ENCODE results near the gene PLCL2. TPM values are rescaled to one million over a fixed set of nuclear protein-coding genes. Genes with fewer than 3 reads are reported as not detected.
"Not testable (repeated sequence)": the region's sequence is repeated elsewhere in the genome, so short reads cannot be mapped to it uniquely, and the experiment has no call there.

Gene PLCL2
- total and polyA plus RNA-seq, 2 donors (not counting 1 experiment from before 2014, with no cell fraction given), result 21.7 to 55.2 TPM

- no peak for TF ChIP-seq CTCF (IDR thresholded peaks at IDR 0.05)
- TF ChIP-seq EZH2 (IDR thresholded peaks at IDR 0.05; ENCODE audit: borderline replicate concordance, insufficient read depth, low read depth, low read length, poor library complexity, severe bottlenecking), result no peak
Measured at GRCh38 chr3:16978921-16979271, 94.1 kb downstream of the PLCL2 start.

GRCh38 chr3:16979769-16980515 lies 95.2 kb downstream of the PLCL2 start:
- CTCF ChIA-PET; H2AFZ ChIP-seq (ENCODE audit: insufficient read depth, low read depth, low read length, poor library complexity, severe bottlenecking); ATAC-seq (ENCODE audit: low read depth); H3K27me3 ChIP-seq (replicated peaks in 1 of 4; ENCODE audit: control extremely low read depth in 1 of 4, control insufficient read depth in 3 of 4, insufficient read depth in 4 of 4, low read length in 3 of 4); H3K9me3 Mint-ChIP-seq (ENCODE audit: insufficient read depth); POLR2A ChIA-PET; DNase-seq; H3K4me3 ChIP-seq (ENCODE audit: control extremely low read depth in 1 of 5, extremely low read depth in 1 of 5, insufficient read depth in 1 of 5, low read depth in 2 of 5, low read length in 4 of 5); H3K9ac ChIP-seq (ENCODE audit: low read length); H3K9me3 ChIP-seq (ENCODE audit: control extremely low read depth in 1 of 3, control insufficient read depth in 2 of 3, insufficient read depth in 1 of 3, low read length in 2 of 3); H3K27me3 Mint-ChIP-seq; H3K4me1 ChIP-seq (ENCODE audit: control insufficient read depth in 2 of 2, insufficient read depth in 2 of 2, low read length in 2 of 2); H3K27ac ChIP-seq (ENCODE audit: low read length in 2 of 2); H3K4me2 ChIP-seq (replicated peaks; ENCODE audit: low read depth, low read length, poor library complexity, severe bottlenecking); H3K27ac Mint-ChIP-seq; H3K36me3 ChIP-seq (replicated peaks in 1 of 2; ENCODE audit: control extremely low read depth in 1 of 2, control insufficient read depth in 1 of 2, extremely low read depth in 1 of 2, insufficient read depth in 2 of 2, low read length in 1 of 2); H3K4me3 Mint-ChIP-seq; intact Hi-C loops (cut with micrococcal nuclease): not testable (repeated sequence)
- peaks cover 55% of the 10 kb centered on the region for H3K4me1 Mint-ChIP-seq
- 100% methylated on average over 18 of the region's 43 CpGs for WGBS (ENCODE audit: insufficient coverage)
- H3K79me2 ChIP-seq (ENCODE audit: control insufficient read depth, insufficient read depth, low read length), result peaks cover 84% of the 10 kb centered on the region
- H4K20me1 ChIP-seq (ENCODE audit: control insufficient read depth, insufficient read depth, low read length, poor library complexity, severe bottlenecking), result peaks cover 50% of the 10 kb centered on the region

More at GRCh38 chr3:16978921-16979271, 94.1 kb downstream of the PLCL2 start:
- Histone ChIP-seq H3K9me3 (ENCODE audit: control extremely low read depth in 1 of 3, control insufficient read depth in 2 of 3, insufficient read depth in 1 of 3, low read length in 2 of 3) (peaks cover 0 to 4% (median 3%) of the 10 kb centered on the region in 3 donors), H3K79me2 (ENCODE audit: control insufficient read depth, insufficient read depth, low read length) (peaks cover 84% of the 10 kb centered on the region), H4K20me1 (ENCODE audit: control insufficient read depth, insufficient read depth, low read length, poor library complexity, severe bottlenecking) (peaks cover 54% of the 10 kb centered on the region), H3K27ac (ENCODE audit: low read length in 2 of 2) (no peak overlapping the region), H2AFZ (ENCODE audit: insufficient read depth, low read depth, low read length, poor library complexity, severe bottlenecking) (no peak overlapping the region), H3K4me2 (replicated peaks; ENCODE audit: low read depth, low read length, poor library complexity, severe bottlenecking) (no peak overlapping the region), H3K36me3 (replicated peaks in 1 of 2; ENCODE audit: control extremely low read depth in 1 of 2, control insufficient read depth in 1 of 2, extremely low read depth in 1 of 2, insufficient read depth in 2 of 2, low read length in 1 of 2) (peaks cover 0 to 4% of the 10 kb centered on the region in 2 experiments), H3K27me3 (replicated peaks in 1 of 4; ENCODE audit: control extremely low read depth in 1 of 4, control insufficient read depth in 3 of 4, insufficient read depth in 4 of 4, low read length in 3 of 4) (no peaks in the 10 kb centered on the region), H3K4me1 (ENCODE audit: control insufficient read depth in 2 of 2, insufficient read depth in 2 of 2, low read length in 2 of 2) (no peaks in the 10 kb centered on the region), H3K9ac (ENCODE audit: low read length) (no peak overlapping the region), H3K4me3 (ENCODE audit: control extremely low read depth in 1 of 5, extremely low read depth in 1 of 5, insufficient read depth in 1 of 5, low read depth in 2 of 5, low read length in 4 of 5) (no peak overlapping the region)
- ChIA-PET CTCF (no interaction called here), POLR2A (no interaction called here)
- H3K4me1 Mint-ChIP-seq, result peaks cover 57% of the 10 kb centered on the region
- intact Hi-C loops (cut with micrococcal nuclease), result no loop called here
- DNase-seq (no peak), ATAC-seq (ENCODE audit: low read depth) (no peak)
- WGBS (ENCODE audit: insufficient coverage), result no CpG with 5 or more reads among the region's 3 CpGs
- no peaks in the 10 kb centered on the region for H3K27me3 Mint-ChIP-seq
- peaks cover 3% of the 10 kb centered on the region for H3K9me3 Mint-ChIP-seq (ENCODE audit: insufficient read depth)
- no peak overlapping the region for H3K27ac Mint-ChIP-seq
- no peak overlapping the region for H3K4me3 Mint-ChIP-seq

- H3K4me1 ChIP-seq (ENCODE audit: control insufficient read depth in 2 of 2, insufficient read depth in 2 of 2, low read length in 2 of 2); POLR2A ChIA-PET; H3K9me3 Mint-ChIP-seq (ENCODE audit: insufficient read depth); ATAC-seq (ENCODE audit: low read depth); CTCF ChIA-PET; H2AFZ ChIP-seq (ENCODE audit: insufficient read depth, low read depth, low read length, poor library complexity, severe bottlenecking); intact Hi-C loops (cut with micrococcal nuclease); DNase-seq; H3K27me3 Mint-ChIP-seq; H3K27me3 ChIP-seq (replicated peaks in 1 of 4; ENCODE audit: control extremely low read depth in 1 of 4, control insufficient read depth in 3 of 4, insufficient read depth in 4 of 4, low read length in 3 of 4); H3K27ac Mint-ChIP-seq; H3K27ac ChIP-seq (ENCODE audit: low read length in 2 of 2); H3K4me3 ChIP-seq (ENCODE audit: control extremely low read depth in 1 of 5, extremely low read depth in 1 of 5, insufficient read depth in 1 of 5, low read depth in 2 of 5, low read length in 4 of 5); H3K9me3 ChIP-seq (ENCODE audit: control extremely low read depth in 1 of 3, control insufficient read depth in 2 of 3, insufficient read depth in 1 of 3, low read length in 2 of 3); H3K4me3 Mint-ChIP-seq; H3K36me3 ChIP-seq (replicated peaks in 1 of 2; ENCODE audit: control extremely low read depth in 1 of 2, control insufficient read depth in 1 of 2, extremely low read depth in 1 of 2, insufficient read depth in 2 of 2, low read length in 1 of 2); H3K4me2 ChIP-seq (replicated peaks; ENCODE audit: low read depth, low read length, poor library complexity, severe bottlenecking); H3K9ac ChIP-seq (ENCODE audit: low read length): not testable (repeated sequence)
- Histone ChIP-seq H3K79me2 (ENCODE audit: control insufficient read depth, insufficient read depth, low read length) (peaks cover 84% of the 10 kb centered on the region), H4K20me1 (ENCODE audit: control insufficient read depth, insufficient read depth, low read length, poor library complexity, severe bottlenecking) (peaks cover 46% of the 10 kb centered on the region)
- 100% methylated on average over 1 of the region's 26 CpGs for WGBS (ENCODE audit: insufficient coverage)
- peaks cover 55% of the 10 kb centered on the region for H3K4me1 Mint-ChIP-seq
Measured at GRCh38 chr3:16980526-16980925, 95.8 kb downstream of the PLCL2 start.

Data from B cell (primary cell).